Panc1 (cell line): ENCODE data around the gene MAP2K6.

Experiments
- REST ChIP-seq, 2 experiments: IDR thresholded peaks; 2 replicates each; pipeline ENCODE4 v1.6.1; 2011 to 2012; ENCODE audit warnings: low read depth in 2 of 2, control low read depth in 1 of 2, low read length in 1 of 2, mild to moderate bottlenecking in 1 of 2, moderate library complexity in 1 of 2; ENCODE audit not compliant: insufficient read depth in 1 of 2
- SIN3A ChIP-seq: IDR thresholded peaks from 2 replicates; pipeline ENCODE4 v1.6.1; 2012; ENCODE audit warnings: low read depth, mild to moderate bottlenecking, low read length, moderate library complexity, borderline replicate concordance; ENCODE audit not compliant: insufficient read depth
- TF ChIP-seq, protein P1 (sequence below): fragments of 450-650 bp; IDR thresholded peaks from 2 replicates; pipeline ENCODE4 v1.5.1; 2017; ENCODE audit warnings: mild to moderate bottlenecking

DNA sequence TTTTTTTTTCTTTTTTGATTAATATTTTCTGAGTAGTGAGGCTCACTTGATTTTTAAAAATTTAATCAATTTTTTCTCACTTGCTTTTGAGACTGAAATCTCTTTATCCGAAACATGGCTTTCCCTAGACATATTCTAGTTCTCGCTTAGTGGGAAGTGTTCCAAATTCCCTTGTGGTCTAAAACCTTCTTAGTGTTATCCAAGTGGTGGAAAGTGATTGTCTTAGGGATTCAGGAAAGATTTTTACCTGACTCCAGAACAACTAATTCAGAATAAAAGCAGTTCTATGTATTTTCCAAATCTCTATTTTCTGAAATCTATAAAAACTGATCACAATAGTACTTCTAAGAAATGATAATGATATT lies 178.8 kb downstream of the MAP2K6 start:
- TF ChIP-seq, protein P1, sequence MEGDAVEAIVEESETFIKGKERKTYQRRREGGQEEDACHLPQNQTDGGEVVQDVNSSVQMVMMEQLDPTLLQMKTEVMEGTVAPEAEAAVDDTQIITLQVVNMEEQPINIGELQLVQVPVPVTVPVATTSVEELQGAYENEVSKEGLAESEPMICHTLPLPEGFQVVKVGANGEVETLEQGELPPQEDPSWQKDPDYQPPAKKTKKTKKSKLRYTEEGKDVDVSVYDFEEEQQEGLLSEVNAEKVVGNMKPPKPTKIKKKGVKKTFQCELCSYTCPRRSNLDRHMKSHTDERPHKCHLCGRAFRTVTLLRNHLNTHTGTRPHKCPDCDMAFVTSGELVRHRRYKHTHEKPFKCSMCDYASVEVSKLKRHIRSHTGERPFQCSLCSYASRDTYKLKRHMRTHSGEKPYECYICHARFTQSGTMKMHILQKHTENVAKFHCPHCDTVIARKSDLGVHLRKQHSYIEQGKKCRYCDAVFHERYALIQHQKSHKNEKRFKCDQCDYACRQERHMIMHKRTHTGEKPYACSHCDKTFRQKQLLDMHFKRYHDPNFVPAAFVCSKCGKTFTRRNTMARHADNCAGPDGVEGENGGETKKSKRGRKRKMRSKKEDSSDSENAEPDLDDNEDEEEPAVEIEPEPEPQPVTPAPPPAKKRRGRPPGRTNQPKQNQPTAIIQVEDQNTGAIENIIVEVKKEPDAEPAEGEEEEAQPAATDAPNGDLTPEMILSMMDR: no peak
- TF ChIP-seq REST (IDR thresholded peaks at IDR 0.05; ENCODE audit: insufficient read depth in 1 of 2, low read depth in 2 of 2, low read length in 1 of 2) (no peak), SIN3A (no peak)
